Glomerular endothelial cell (primary cell): Measurements from ENCODE around the gene RFXAP. TPM values are rescaled to one million over a fixed set of nuclear protein-coding genes. Genes with fewer than 3 reads are reported as not detected.

Source experiments
- DNase-seq: peaks from one replicate; pipeline ENCODE4 v3.0.0-alpha.2; 2011; ENCODE audit warnings: low read depth, low spot score; ENCODE audit errors: extremely low read depth
- total RNA-seq: library from RNA; depleted of rRNA; stranded (reverse); fragments of >200 nt; gene quantifications from 2 replicates; pipeline ENCODE4 v1.2.3, GENCODE V29; 2015

Gene RFXAP
- total RNA-seq, 1 donor from 2014 or later, result 6.4 TPM

GRCh38 chr13:36862722-36863121 lies 43.7 kb downstream of the RFXAP start:
- DNase-seq, result no peak

- no peak for DNase-seq
These were observed 46.2 kb downstream of the RFXAP start for GRCh38 chr13:36865265-36865664.

GRCh38 chr13:36866232-36866631 lies 47.2 kb downstream of the RFXAP start:
- DNase-seq, result no peak

- DNase-seq, result no peak
These were observed 51.1 kb downstream of the RFXAP start for GRCh38 chr13:36870050-36870692.

GRCh38 chr13:36872621-36873020 lies 53.6 kb downstream of the RFXAP start:
- DNase-seq, result no peak

- DNase-seq, result no peak
These were observed 56.4 kb downstream of the RFXAP start for GRCh38 chr13:36875431-36875830.

GRCh38 chr13:36875961-36876360 lies 56.9 kb downstream of the RFXAP start:
- DNase-seq, result no peak

Other genes with a start within 250 kb of the RFXAP start
- 0.35 TPM in 1 of 2 replicates, not detected in the other for gene SERTM1, start 145.2 kb upstream of the RFXAP start, total RNA-seq
- gene SMAD9, start 101.0 kb downstream of the RFXAP start, total RNA-seq, result 1.4 and 2.3 TPM in 2 replicates
- gene ALG5, start 180.1 kb downstream of the RFXAP start, total RNA-seq, result 27.3 and 30.0 TPM in 2 replicates
- gene EXOSC8, start 181.6 kb downstream of the RFXAP start, total RNA-seq, result 25.7 and 34.2 TPM in 2 replicates
- 38.9 and 44.2 TPM in 2 replicates for gene SUPT20H, start 240.5 kb downstream of the RFXAP start, total RNA-seq